ENCODE results near the gene ANKRD23. TPM values are rescaled to one million over a fixed set of nuclear protein-coding genes. Genes with fewer than 3 reads are reported as not detected.

ANKRD23 gene
- total RNA-seq, 1 donor, result 1.8 TPM

GRCh38 chr2:96832754-96833507 lies 10.9 kb downstream of the ANKRD23 start:
- no peaks in the 10 kb centered on the region for H3K27me3 ChIP-seq (ENCODE audit: insufficient read depth, low read length)
- H3K9me3 ChIP-seq (ENCODE audit: low read depth, low read length), result no peaks in the 10 kb centered on the region
- no peak overlapping the region for H3K4me3 ChIP-seq (ENCODE audit: insufficient read depth, low read length)
- TF ChIP-seq CTCF (IDR thresholded peaks at IDR 0.05; ENCODE audit: extremely low read depth, low read depth, low read length), result no peak
- peak overlapping the region; percentile 55 for H3K4me2 ChIP-seq (ENCODE audit: insufficient read depth, low read length)
- peak overlapping the region; percentile 84 for H2AFZ ChIP-seq (ENCODE audit: low read length)
- DNase-seq (ENCODE audit: insufficient read length, low spot score, missing footprints), result peak; percentile 94
- H3K27ac ChIP-seq (ENCODE audit: low read depth, low read length), result no peak overlapping the region
- H4K20me1 ChIP-seq (ENCODE audit: insufficient read depth, low read length), result no peaks in the 10 kb centered on the region
- H3K79me2 ChIP-seq (ENCODE audit: insufficient read depth, low read length), result no peaks in the 10 kb centered on the region
- peaks cover 6% of the 10 kb centered on the region for H3K4me1 ChIP-seq (ENCODE audit: insufficient read depth, low read length)
- H3K36me3 ChIP-seq (ENCODE audit: insufficient read depth, low read length), result peaks cover 4% of the 10 kb centered on the region

DNA sequence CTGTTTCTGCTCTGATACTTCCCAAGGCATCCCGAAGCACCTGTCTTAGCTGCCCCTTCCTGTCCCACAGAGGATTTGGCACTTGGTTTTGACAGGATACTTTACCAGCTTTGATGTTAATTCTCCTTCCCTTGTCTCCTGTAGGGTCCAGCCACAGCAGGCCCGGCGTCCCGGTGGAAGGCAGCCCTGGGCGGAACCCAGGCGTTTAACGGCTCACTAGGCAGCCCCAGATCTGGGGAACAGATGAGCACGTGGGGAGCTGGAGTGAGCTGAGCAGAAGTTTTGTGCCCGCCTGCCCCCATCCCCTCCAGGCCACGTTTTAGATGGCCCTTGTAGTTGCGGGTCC lies 11.4 kb downstream of the ANKRD23 start:
- no peak overlapping the region for H3K4me3 ChIP-seq (ENCODE audit: insufficient read depth, low read length)
- no peaks in the 10 kb centered on the region for H3K79me2 ChIP-seq (ENCODE audit: insufficient read depth, low read length)
- H3K9me3 ChIP-seq (ENCODE audit: low read depth, low read length), result no peaks in the 10 kb centered on the region
- peaks cover 6% of the 10 kb centered on the region for H3K4me1 ChIP-seq (ENCODE audit: insufficient read depth, low read length)
- H3K27me3 ChIP-seq (ENCODE audit: insufficient read depth, low read length), result no peaks in the 10 kb centered on the region
- no peak for TF ChIP-seq CTCF (IDR thresholded peaks at IDR 0.05; ENCODE audit: extremely low read depth, low read depth, low read length)
- H3K36me3 ChIP-seq (ENCODE audit: insufficient read depth, low read length), result peaks cover 4% of the 10 kb centered on the region
- no peaks in the 10 kb centered on the region for H4K20me1 ChIP-seq (ENCODE audit: insufficient read depth, low read length)
- DNase-seq (ENCODE audit: insufficient read length, low spot score, missing footprints), result peak; percentile 25
- H2AFZ ChIP-seq (ENCODE audit: low read length), result no peak overlapping the region
- H3K27ac ChIP-seq (ENCODE audit: low read depth, low read length), result no peak overlapping the region
- no peak overlapping the region for H3K4me2 ChIP-seq (ENCODE audit: insufficient read depth, low read length)

GRCh38 chr2:96831679-96832078 lies 12.1 kb downstream of the ANKRD23 start:
- no peak for TF ChIP-seq CTCF (IDR thresholded peaks at IDR 0.05; ENCODE audit: extremely low read depth, low read depth, low read length)
- H3K9me3 ChIP-seq (ENCODE audit: low read depth, low read length), result no peaks in the 10 kb centered on the region
- H3K79me2 ChIP-seq (ENCODE audit: insufficient read depth, low read length), result no peaks in the 10 kb centered on the region
- peaks cover 4% of the 10 kb centered on the region for H3K36me3 ChIP-seq (ENCODE audit: insufficient read depth, low read length)
- peak; percentile 47 for DNase-seq (ENCODE audit: insufficient read length, low spot score, missing footprints)
- no peak overlapping the region for H3K27ac ChIP-seq (ENCODE audit: low read depth, low read length)
- H4K20me1 ChIP-seq (ENCODE audit: insufficient read depth, low read length), result no peaks in the 10 kb centered on the region
- H3K27me3 ChIP-seq (ENCODE audit: insufficient read depth, low read length), result no peaks in the 10 kb centered on the region
- H3K4me1 ChIP-seq (ENCODE audit: insufficient read depth, low read length), result peaks cover 6% of the 10 kb centered on the region
- H3K4me3 ChIP-seq (ENCODE audit: insufficient read depth, low read length), result no peak overlapping the region
- no peak overlapping the region for H3K4me2 ChIP-seq (ENCODE audit: insufficient read depth, low read length)
- H2AFZ ChIP-seq (ENCODE audit: low read length), result no peak overlapping the region

DNA sequence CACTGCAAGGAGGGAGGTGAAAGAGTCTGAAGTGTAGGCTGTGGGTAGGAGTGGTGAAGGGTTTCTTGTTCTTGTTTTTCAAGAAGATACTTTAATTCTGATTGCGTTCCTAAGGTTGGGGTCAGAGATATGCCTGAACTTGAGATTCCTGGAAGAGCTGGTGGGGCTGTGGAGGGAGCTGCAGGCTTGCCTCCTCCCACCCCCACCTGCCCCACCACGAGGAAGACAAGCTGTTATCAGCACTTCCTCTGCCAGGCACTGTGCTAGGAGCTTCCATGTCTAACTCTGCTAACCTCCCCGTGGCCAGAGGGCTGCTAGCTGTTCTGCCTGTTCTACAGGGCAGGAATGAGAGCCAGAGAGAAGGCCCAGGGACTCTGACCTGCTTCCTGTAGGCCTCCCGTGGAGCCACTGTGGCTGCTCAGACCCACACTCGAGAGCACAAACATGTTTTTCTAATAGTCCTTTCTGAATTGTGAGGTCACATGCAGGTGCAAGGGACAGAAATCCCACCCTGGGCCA lies 13.7 kb downstream of the ANKRD23 start:
- H3K79me2 ChIP-seq (ENCODE audit: insufficient read depth, low read length), result no peaks in the 10 kb centered on the region
- no peaks in the 10 kb centered on the region for H3K9me3 ChIP-seq (ENCODE audit: low read depth, low read length)
- no peaks in the 10 kb centered on the region for H3K27me3 ChIP-seq (ENCODE audit: insufficient read depth, low read length)
- H3K27ac ChIP-seq (ENCODE audit: low read depth, low read length), result no peak overlapping the region
- H3K36me3 ChIP-seq (ENCODE audit: insufficient read depth, low read length), result peaks cover 6% of the 10 kb centered on the region
- no peak overlapping the region for H3K4me2 ChIP-seq (ENCODE audit: insufficient read depth, low read length)
- TF ChIP-seq CTCF (IDR thresholded peaks at IDR 0.05; ENCODE audit: extremely low read depth, low read depth, low read length), result no peak
- peak; percentile 49 for DNase-seq (ENCODE audit: insufficient read length, low spot score, missing footprints)
- H3K4me1 ChIP-seq (ENCODE audit: insufficient read depth, low read length), result peaks cover 6% of the 10 kb centered on the region
- H2AFZ ChIP-seq (ENCODE audit: low read length), result no peak overlapping the region
- H4K20me1 ChIP-seq (ENCODE audit: insufficient read depth, low read length), result no peaks in the 10 kb centered on the region
- no peak overlapping the region for H3K4me3 ChIP-seq (ENCODE audit: insufficient read depth, low read length)
